DND-41 (cell line): ENCODE data around the gene SHISA9.

ENCODE experiments used
- CTCF ChIP-seq: IDR thresholded peaks from 2 replicates; pipeline ENCODE4 v1.5.1; 2012; ENCODE audit warnings: borderline replicate concordance, low read length, moderate library complexity, mild to moderate bottlenecking; ENCODE audit not compliant: poor library complexity, severe bottlenecking; ENCODE audit errors: extremely low read depth
- EZH2 ChIP-seq: IDR thresholded peaks from 3 replicates; pipeline ENCODE4 v1.6.1; 2012; ENCODE audit warnings: borderline replicate concordance, low read depth, mild to moderate bottlenecking, moderate library complexity, low read length, inconsistent platforms; ENCODE audit not compliant: severe bottlenecking

- TF ChIP-seq CTCF (no peak), EZH2 (no peak)
Observed at GRCh38 chr16:13130586-13130985, 229.2 kb downstream of the SHISA9 start.
